ENCODE data around the gene WDR35. TPM values are rescaled to one million over a fixed set of nuclear protein-coding genes. Genes with fewer than 3 reads are reported as not detected.
A peak's percentile ranks its signal among the peaks of the same experiment; 100 is the strongest.

The WDR35 gene
- polyA plus RNA-seq, 6 donors from 2014 or later = 0.04 to 3.2 (median 2.0) TPM

- H3K27ac Mint-ChIP-seq = no peak overlapping the region
- H3K27me3 Mint-ChIP-seq = no peaks in the 10 kb centered on the region
- no peaks in the 10 kb centered on the region for H3K9me3 Mint-ChIP-seq
- DNase-seq (no peak), ATAC-seq (ENCODE audit: low read depth in 2 of 2) (no peak)
- H3K4me3 Mint-ChIP-seq = peak overlapping the region in 1 of 8 donors; percentile 68
- peaks cover 5 to 15% of the 10 kb centered on the region in 2 donors for H3K36me3 Mint-ChIP-seq
- no peaks in the 10 kb centered on the region for H3K4me1 Mint-ChIP-seq
Observed at GRCh38 chr2:19879120-19879519, 110.8 kb downstream of the WDR35 start.

GRCh38 chr2:19878268-19879046, 111.4 kb downstream of the WDR35 start:
- ATAC-seq (ENCODE audit: low read depth in 2 of 2) = no peak
- H3K27ac Mint-ChIP-seq = no peak overlapping the region
- H3K4me3 Mint-ChIP-seq = no peak overlapping the region
- peaks cover 7 to 15% of the 10 kb centered on the region in 2 donors for H3K36me3 Mint-ChIP-seq
- no peaks in the 10 kb centered on the region for H3K4me1 Mint-ChIP-seq
- no peak for DNase-seq
- H3K27me3 Mint-ChIP-seq = no peaks in the 10 kb centered on the region
- no peaks in the 10 kb centered on the region for H3K9me3 Mint-ChIP-seq

- Mint-ChIP-seq H3K4me1 (no peaks in the 10 kb centered on the region), H3K27ac (peak overlapping the region in 2 of 6 donors; percentile 35 to 37), H3K4me3 (no peak overlapping the region), H3K36me3 (peaks cover 7 to 15% of the 10 kb centered on the region in 2 donors), H3K27me3 (no peaks in the 10 kb centered on the region), H3K9me3 (no peaks in the 10 kb centered on the region)
- no peak for DNase-seq
- ATAC-seq (ENCODE audit: low read depth in 2 of 2) = no peak
Observed at GRCh38 chr2:19876751-19877150, 113.2 kb downstream of the WDR35 start.

GRCh38 chr2:19875280-19875679, 114.6 kb downstream of the WDR35 start:
- no peaks in the 10 kb centered on the region for H3K27me3 Mint-ChIP-seq
- no peak overlapping the region for H3K27ac Mint-ChIP-seq
- H3K4me1 Mint-ChIP-seq = peaks cover 0 to 4% (median 1%) of the 10 kb centered on the region in 3 donors
- ATAC-seq (ENCODE audit: low read depth in 2 of 2) (no peak), DNase-seq (no peak)
- peaks cover 7 to 10% of the 10 kb centered on the region in 2 donors for H3K36me3 Mint-ChIP-seq
- H3K4me3 Mint-ChIP-seq = no peak overlapping the region
- no peaks in the 10 kb centered on the region for H3K9me3 Mint-ChIP-seq

DNA sequence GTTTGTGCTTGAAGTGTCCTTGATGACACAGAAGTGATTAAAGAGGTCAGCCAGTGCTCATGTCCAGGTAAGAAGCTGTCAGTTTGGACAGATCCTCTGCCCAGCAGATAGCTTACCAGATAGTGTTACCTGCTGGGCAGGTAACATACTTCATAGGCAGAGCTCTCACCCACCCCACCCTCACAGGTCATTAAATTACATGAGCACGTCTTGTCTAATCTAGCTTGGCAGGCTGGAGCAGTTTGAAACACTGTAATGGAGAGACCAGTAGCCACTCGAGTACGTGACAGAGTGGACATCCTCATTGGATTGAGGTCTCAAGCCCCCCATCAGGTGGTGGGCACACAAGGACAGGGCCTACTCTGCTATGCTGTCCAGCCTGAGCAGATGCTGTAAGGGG, 115.2 kb downstream of the WDR35 start:
- H3K27ac Mint-ChIP-seq = peak overlapping the region in 1 of 6 donors; percentile 40
- no peaks in the 10 kb centered on the region for H3K9me3 Mint-ChIP-seq
- peaks cover 1 to 8% (median 7%) of the 10 kb centered on the region in 3 donors for H3K4me1 Mint-ChIP-seq
- H3K36me3 Mint-ChIP-seq = peaks cover 7 to 10% of the 10 kb centered on the region in 2 donors
- ATAC-seq (ENCODE audit: low read depth in 2 of 2) (no peak), DNase-seq (no peak)
- no peaks in the 10 kb centered on the region for H3K27me3 Mint-ChIP-seq
- H3K4me3 Mint-ChIP-seq = no peak overlapping the region

DNA sequence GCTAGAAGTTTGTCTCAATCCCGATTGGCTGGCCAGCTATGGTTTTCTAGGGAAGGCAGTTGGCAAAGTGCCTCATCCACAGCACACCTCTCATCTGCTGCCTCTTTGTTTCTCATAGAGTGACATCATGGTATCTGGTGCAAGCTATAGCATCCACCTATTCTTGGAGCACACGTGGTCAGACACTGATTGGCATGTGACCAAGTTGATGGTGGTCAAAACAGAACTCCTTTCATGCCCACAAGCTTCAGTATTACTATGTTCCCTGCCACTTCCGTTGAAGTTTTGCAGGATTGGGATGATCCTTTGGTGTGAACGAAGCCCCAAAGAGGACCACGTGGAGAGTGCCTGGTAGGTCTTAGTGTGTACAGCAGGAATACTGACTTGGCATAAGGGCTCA, 116.9 kb downstream of the WDR35 start:
- Mint-ChIP-seq H3K36me3 (peaks cover 5 to 7% of the 10 kb centered on the region in 2 donors), H3K4me3 (no peak overlapping the region), H3K9me3 (no peaks in the 10 kb centered on the region), H3K27me3 (no peaks in the 10 kb centered on the region), H3K4me1 (peaks cover 15 to 23% (median 22%) of the 10 kb centered on the region in 3 donors), H3K27ac (no peak overlapping the region)
- no peak for DNase-seq
- ATAC-seq (ENCODE audit: low read depth in 2 of 2) = no peak

DNA sequence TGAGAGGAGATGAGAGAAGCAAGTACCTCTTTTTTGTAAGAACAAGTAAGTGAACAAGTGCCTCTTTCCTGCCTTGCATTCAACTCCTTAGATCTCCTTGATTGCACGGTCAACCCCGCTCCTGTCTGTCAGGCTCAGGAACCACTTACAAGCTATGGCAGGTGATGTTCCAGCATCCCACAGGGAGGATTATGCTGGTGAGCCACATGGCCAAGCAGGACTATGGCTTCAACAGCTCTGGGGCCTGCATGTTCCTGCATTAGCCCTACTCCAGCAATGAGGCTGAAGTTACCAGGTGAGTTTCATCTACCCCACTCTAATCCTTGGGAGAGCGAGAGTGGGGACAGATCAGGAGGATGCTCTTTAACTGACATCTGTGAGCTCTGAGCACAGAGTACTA, 117.6 kb downstream of the WDR35 start:
- Mint-ChIP-seq H3K4me1 (peaks cover 16 to 29% (median 23%) of the 10 kb centered on the region in 3 donors), H3K9me3 (no peaks in the 10 kb centered on the region), H3K27me3 (no peaks in the 10 kb centered on the region), H3K27ac (no peak overlapping the region), H3K36me3 (peaks cover 5 to 7% of the 10 kb centered on the region in 2 donors), H3K4me3 (peak overlapping the region in 1 of 8 donors; percentile 63)
- DNase-seq (no peak), ATAC-seq (ENCODE audit: low read depth in 2 of 2) (no peak)

DNA sequence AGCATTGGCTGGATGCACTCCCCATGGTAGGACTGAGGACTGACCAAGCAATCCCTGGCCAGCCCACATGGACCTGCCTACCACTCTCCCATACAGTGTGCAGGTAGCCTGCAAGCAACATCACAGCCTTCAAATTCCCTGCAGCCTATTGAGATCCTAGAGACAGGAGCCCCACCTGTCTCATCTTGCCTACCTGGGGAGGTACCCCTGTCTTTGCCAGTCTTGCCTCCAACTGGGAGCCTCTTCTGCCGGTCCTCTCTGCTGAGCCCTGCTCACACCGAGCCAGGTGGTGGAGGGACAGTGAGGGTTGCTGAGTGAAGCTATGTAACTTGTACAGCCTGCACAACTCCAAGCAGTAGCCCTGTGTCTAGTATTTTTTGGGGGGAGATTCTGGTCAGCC, 118.1 kb downstream of the WDR35 start:
- H3K36me3 Mint-ChIP-seq = peaks cover 3 to 7% of the 10 kb centered on the region in 2 donors
- H3K27ac Mint-ChIP-seq = no peak overlapping the region
- H3K4me1 Mint-ChIP-seq = peaks cover 16 to 30% (median 23%) of the 10 kb centered on the region in 3 donors
- H3K4me3 Mint-ChIP-seq = peak overlapping the region in 1 of 8 donors; percentile 63
- H3K9me3 Mint-ChIP-seq = no peaks in the 10 kb centered on the region
- no peaks in the 10 kb centered on the region for H3K27me3 Mint-ChIP-seq
- no peak for ATAC-seq (ENCODE audit: low read depth in 2 of 2)
- no peak for DNase-seq

DNA sequence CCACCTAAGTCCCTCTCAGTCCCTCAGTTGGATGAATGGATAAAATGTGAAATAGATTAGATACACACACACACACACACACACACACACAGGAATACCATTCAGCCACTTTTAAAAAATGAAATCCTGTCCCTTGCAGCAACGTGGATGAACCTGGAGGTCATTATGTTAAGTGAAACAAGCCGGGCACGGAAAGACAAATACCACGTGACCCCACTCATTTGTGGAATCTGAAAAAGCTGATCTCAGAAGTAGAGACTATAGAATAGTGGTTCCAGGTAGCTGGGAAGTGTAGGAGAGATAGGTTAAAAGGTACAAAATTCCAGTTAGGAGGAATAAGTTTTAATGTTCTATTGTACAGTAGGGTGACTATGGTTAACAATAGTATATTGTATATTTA, 119.1 kb downstream of the WDR35 start:
- H3K4me1 Mint-ChIP-seq = peaks cover 16 to 30% (median 23%) of the 10 kb centered on the region in 3 donors
- peaks cover 0 to 7% of the 10 kb centered on the region in 2 donors for H3K36me3 Mint-ChIP-seq
- no peak for DNase-seq
- no peaks in the 10 kb centered on the region for H3K27me3 Mint-ChIP-seq
- no peak overlapping the region for H3K27ac Mint-ChIP-seq
- H3K9me3 Mint-ChIP-seq = no peaks in the 10 kb centered on the region
- peak overlapping the region in 3 of 8 donors; percentile 25 to 95 (median 47) for H3K4me3 Mint-ChIP-seq
- no peak for ATAC-seq (ENCODE audit: low read depth in 2 of 2)

- H3K27ac Mint-ChIP-seq = peak overlapping the region; percentile 85 to 100 (median 95)
- ATAC-seq (ENCODE audit: low read depth in 2 of 2) = peak; percentile 85 to 87
- no peaks in the 10 kb centered on the region for H3K9me3 Mint-ChIP-seq
- peaks cover 0 to 1% of the 10 kb centered on the region in 2 donors for H3K36me3 Mint-ChIP-seq
- H3K4me1 Mint-ChIP-seq = peaks cover 16 to 30% (median 23%) of the 10 kb centered on the region in 3 donors
- peak overlapping the region; percentile 94 to 99 (median 96) for H3K4me3 Mint-ChIP-seq
- peaks cover 0 to 8% (median 6%) of the 10 kb centered on the region in 3 donors for H3K27me3 Mint-ChIP-seq
- DNase-seq = peak; percentile 63
Observed at GRCh38 chr2:19868701-19869580, 121.0 kb downstream of the WDR35 start.

DNA sequence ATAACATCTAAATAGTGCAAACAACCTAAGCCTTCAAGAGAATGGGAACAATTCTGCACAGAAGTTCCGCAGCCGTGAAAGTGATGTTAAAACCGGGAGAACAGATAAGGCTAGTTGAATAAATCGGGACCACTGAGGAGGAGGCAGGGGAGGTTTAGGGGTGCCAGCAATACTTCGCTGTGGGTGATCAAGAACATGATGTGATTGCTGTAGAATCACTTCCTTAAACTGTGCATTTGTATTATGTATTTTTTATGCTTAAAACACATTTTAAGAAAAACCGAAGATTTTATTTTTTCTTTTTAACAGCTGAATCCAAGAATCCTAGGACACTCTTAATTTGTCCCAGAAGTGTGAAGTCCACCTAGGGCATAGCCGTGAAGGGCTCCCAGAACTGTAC, 121.7 kb downstream of the WDR35 start:
- peaks cover 0 to 9% (median 6%) of the 10 kb centered on the region in 3 donors for H3K27me3 Mint-ChIP-seq
- peaks cover 16 to 32% (median 23%) of the 10 kb centered on the region in 3 donors for H3K4me1 Mint-ChIP-seq
- H3K27ac Mint-ChIP-seq = peak overlapping the region; percentile 72 to 98 (median 86)
- no peaks in the 10 kb centered on the region for H3K36me3 Mint-ChIP-seq
- no peaks in the 10 kb centered on the region for H3K9me3 Mint-ChIP-seq
- peak; percentile 56 to 57 for ATAC-seq (ENCODE audit: low read depth in 2 of 2)
- peak overlapping the region; percentile 94 to 99 (median 96) for H3K4me3 Mint-ChIP-seq
- no peak for DNase-seq

- peak overlapping the region in 1 of 8 donors; percentile 95 for H3K4me3 Mint-ChIP-seq
- no peaks in the 10 kb centered on the region for H3K9me3 Mint-ChIP-seq
- DNase-seq (no peak), ATAC-seq (ENCODE audit: low read depth in 2 of 2) (no peak)
- H3K27ac Mint-ChIP-seq = no peak overlapping the region
- no peaks in the 10 kb centered on the region for H3K36me3 Mint-ChIP-seq
- H3K27me3 Mint-ChIP-seq = peaks cover 0 to 17% (median 14%) of the 10 kb centered on the region in 3 donors
- H3K4me1 Mint-ChIP-seq = peaks cover 16 to 37% (median 26%) of the 10 kb centered on the region in 3 donors
Observed at GRCh38 chr2:19866771-19867170, 123.1 kb downstream of the WDR35 start.

DNA sequence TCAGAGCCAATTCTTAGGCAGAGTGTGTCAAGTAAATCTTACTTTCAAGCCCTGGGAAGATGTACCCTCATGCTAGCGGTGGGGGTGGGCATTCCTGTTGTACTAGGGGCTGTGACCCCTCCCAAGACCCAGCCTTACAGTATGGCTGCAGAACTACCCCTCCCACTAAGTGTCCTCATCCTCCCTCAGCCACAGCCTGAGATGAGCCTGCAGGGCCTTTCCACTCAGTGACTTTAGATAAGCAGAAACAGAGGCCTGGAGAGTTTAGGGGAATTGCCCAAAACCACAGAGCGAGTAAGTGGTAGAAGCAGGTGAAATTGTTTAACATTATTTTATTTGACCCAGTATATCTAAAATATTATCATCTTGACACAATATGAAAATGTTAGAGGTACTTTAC, 124.8 kb downstream of the WDR35 start:
- H3K27me3 Mint-ChIP-seq = peaks cover 0 to 24% (median 15%) of the 10 kb centered on the region in 3 donors
- DNase-seq (no peak), ATAC-seq (ENCODE audit: low read depth in 2 of 2) (no peak)
- H3K4me1 Mint-ChIP-seq = peaks cover 16 to 33% (median 24%) of the 10 kb centered on the region in 3 donors
- H3K4me3 Mint-ChIP-seq = no peak overlapping the region
- no peaks in the 10 kb centered on the region for H3K36me3 Mint-ChIP-seq
- H3K27ac Mint-ChIP-seq = peak overlapping the region in 1 of 6 donors; percentile 75
- no peaks in the 10 kb centered on the region for H3K9me3 Mint-ChIP-seq
